Endodermal cell (in vitro differentiated cells): Measurements from ENCODE around the gene HS3ST2. TPM values are rescaled to one million over a fixed set of nuclear protein-coding genes. Genes with fewer than 3 reads are reported as not detected.

ENCODE experiments used
- DNase-seq: peaks from one replicate; pipeline ENCODE4 v3.0.0-alpha.2; 2017
- H3K27ac ChIP-seq: 2 replicates; pipeline ENCODE4 v1.5.1; 2013; ENCODE audit warnings: mild to moderate bottlenecking, low read depth, low read length, moderate library complexity
- H3K27me3 ChIP-seq: 2 replicates; pipeline ENCODE4 v1.6.1; 2013; ENCODE audit warnings: mild to moderate bottlenecking, low read length, moderate library complexity; ENCODE audit not compliant: insufficient read depth, control insufficient read depth, poor library complexity, severe bottlenecking
- H3K36me3 ChIP-seq: 2 replicates; pipeline ENCODE4 v1.7.0; 2013; ENCODE audit warnings: mild to moderate bottlenecking, low read length, moderate library complexity; ENCODE audit not compliant: control insufficient read depth, insufficient read depth
- H3K4me1 ChIP-seq: one replicate; pipeline ENCODE4 v1.7.0; 2013; ENCODE audit warnings: low read length; ENCODE audit not compliant: control insufficient read depth, insufficient read depth
- H3K4me3 ChIP-seq: 2 replicates; pipeline ENCODE4 v1.5.1; 2013; ENCODE audit warnings: mild to moderate bottlenecking, low read length, moderate library complexity
- H3K9ac ChIP-seq: 2 replicates; pipeline ENCODE4 v1.6.1; 2013; ENCODE audit warnings: mild to moderate bottlenecking, low read length, moderate library complexity; ENCODE audit not compliant: poor library complexity, severe bottlenecking; ENCODE audit errors: extremely low read depth
- H3K9me3 ChIP-seq: 2 replicates; pipeline ENCODE4 v1.6.1; 2013; ENCODE audit warnings: mild to moderate bottlenecking, low read length, moderate library complexity; ENCODE audit not compliant: control insufficient read depth
- H3K27ac Mint-ChIP-seq: 2 replicates; pipeline ENCODE4 v1.8.0; 2020; ENCODE audit warnings: mixed read lengths
- H3K27me3 Mint-ChIP-seq: 2 replicates; pipeline ENCODE4 v1.8.0; 2021; ENCODE audit warnings: mild to moderate bottlenecking, mixed read lengths; ENCODE audit not compliant: insufficient read depth
- H3K36me3 Mint-ChIP-seq: 2 replicates; pipeline ENCODE4 v1.8.0; 2020; ENCODE audit warnings: low read depth, mixed read lengths
- H3K4me1 Mint-ChIP-seq: 2 replicates; pipeline ENCODE4 v1.8.0; 2020; ENCODE audit warnings: mixed read lengths
- H3K4me3 Mint-ChIP-seq: 2 replicates; pipeline ENCODE4 v1.8.0; 2020; ENCODE audit warnings: mild to moderate bottlenecking, moderate library complexity, mixed read lengths
- H3K9me3 Mint-ChIP-seq: 2 replicates; pipeline ENCODE4 v1.8.0; 2020; ENCODE audit warnings: mild to moderate bottlenecking, mixed read lengths
- CTCF ChIP-seq: fragments of 200-600 bp; sonication (generic); conservative IDR thresholded peaks from 2 replicates; pipeline ENCODE4 v1.5.0; 2021; ENCODE audit warnings: antibody characterized with exemption, mild to moderate bottlenecking
- WGBS, 2 experiments: methylation state at CpG; one replicate each; pipeline versions ENCODE4 v1.1.5 to v1.1.7; 2013; ENCODE audit warnings: missing lambda C conversion rate in 2 of 2, mixed read lengths in 1 of 2; ENCODE audit not compliant: insufficient coverage in 1 of 2, insufficient read length in 1 of 2; 5-methylcytosine and 5-hydroxymethylcytosine counted together
- total RNA-seq, 2 donors: library from RNA; stranded (reverse); fragmentation: NEBNext Ultra II Directional in 1 of 2; extraction: Animal tissue kit (Norgen Biotek cat#: 25700) in 1 of 2; gene quantifications; 2 replicates in 1 of 2; 3 replicates in 1 of 2; pipeline ENCODE4 v1.2.1, GENCODE V29; 2021

HS3ST2 gene
- total RNA-seq, 2 donors from 2014 or later: 0.18 TPM; not detected in 1

- H3K27me3 ChIP-seq: no peaks in the 10 kb centered on the region
- Mint-ChIP-seq H3K4me3 (no peak overlapping the region), H3K9me3 (no peaks in the 10 kb centered on the region), H3K36me3 (no peaks in the 10 kb centered on the region), H3K27ac (peak overlapping the region; percentile 24), H3K27me3 (peaks cover 3% of the 10 kb centered on the region), H3K4me1 (no peaks in the 10 kb centered on the region)
- peak; percentile 48 for DNase-seq
- WGBS, 2 experiments: 57 to 88% methylated on average over 3 to 4 of the region's 4 CpGs
- no peaks in the 10 kb centered on the region for H3K4me1 ChIP-seq
- H3K9ac ChIP-seq: no peak overlapping the region
- no peaks in the 10 kb centered on the region for H3K9me3 ChIP-seq
- H3K27ac ChIP-seq: no peak overlapping the region
- no peak overlapping the region for H3K4me3 ChIP-seq
- H3K36me3 ChIP-seq: no peaks in the 10 kb centered on the region
- no peak for TF ChIP-seq CTCF
Observed at GRCh38 chr16:22859925-22860324, 46.0 kb downstream of the HS3ST2 start.

GRCh38 chr16:22861580-22861979 lies 47.6 kb downstream of the HS3ST2 start:
- no peaks in the 10 kb centered on the region for H3K36me3 ChIP-seq
- no peak overlapping the region for H3K9ac ChIP-seq
- WGBS, 2 experiments: 90 to 96% methylated on average over 2 to 3 of the region's 3 CpGs
- H3K9me3 ChIP-seq: no peaks in the 10 kb centered on the region
- no peaks in the 10 kb centered on the region for H3K4me1 ChIP-seq
- Mint-ChIP-seq H3K4me1 (no peaks in the 10 kb centered on the region), H3K9me3 (no peaks in the 10 kb centered on the region), H3K27ac (no peak overlapping the region), H3K4me3 (no peak overlapping the region), H3K27me3 (peaks cover 3% of the 10 kb centered on the region), H3K36me3 (no peaks in the 10 kb centered on the region)
- no peak for TF ChIP-seq CTCF
- H3K27me3 ChIP-seq: no peaks in the 10 kb centered on the region
- no peak overlapping the region for H3K4me3 ChIP-seq
- no peak overlapping the region for H3K27ac ChIP-seq
- no peak for DNase-seq

- no peaks in the 10 kb centered on the region for H3K4me1 ChIP-seq
- no peaks in the 10 kb centered on the region for H3K9me3 ChIP-seq
- H3K4me3 ChIP-seq: no peak overlapping the region
- no peak overlapping the region for H3K27ac Mint-ChIP-seq
- H3K4me3 Mint-ChIP-seq: no peak overlapping the region
- no peaks in the 10 kb centered on the region for H3K27me3 ChIP-seq
- H3K27me3 Mint-ChIP-seq: peaks cover 3% of the 10 kb centered on the region
- no peaks in the 10 kb centered on the region for H3K4me1 Mint-ChIP-seq
- no peak overlapping the region for H3K9ac ChIP-seq
- no peak for TF ChIP-seq CTCF
- no peaks in the 10 kb centered on the region for H3K9me3 Mint-ChIP-seq
- no peaks in the 10 kb centered on the region for H3K36me3 ChIP-seq
- H3K27ac ChIP-seq: no peak overlapping the region
- H3K36me3 Mint-ChIP-seq: no peaks in the 10 kb centered on the region
- no peak for DNase-seq
Observed at GRCh38 chr16:22862046-22862445, 48.1 kb downstream of the HS3ST2 start.
